Stimulated activated CD4-positive, alpha-beta T cell treated with anti-CD3 and anti-CD28 coated beads, Interleukin-12 subunit alpha, Interleukin-12 subunit beta, amount 100 ng/mL, for 48 hours (primary cell): ENCODE data around the gene OR2F1.

Source experiments
- DNase-seq, 3 donors: peaks; one replicate each; pipeline ENCODE4 v3.0.0-alpha.2; 2020; ENCODE audit warnings: low read depth in 2 of 3, low spot score in 1 of 3

OR2F1 gene

DNA sequence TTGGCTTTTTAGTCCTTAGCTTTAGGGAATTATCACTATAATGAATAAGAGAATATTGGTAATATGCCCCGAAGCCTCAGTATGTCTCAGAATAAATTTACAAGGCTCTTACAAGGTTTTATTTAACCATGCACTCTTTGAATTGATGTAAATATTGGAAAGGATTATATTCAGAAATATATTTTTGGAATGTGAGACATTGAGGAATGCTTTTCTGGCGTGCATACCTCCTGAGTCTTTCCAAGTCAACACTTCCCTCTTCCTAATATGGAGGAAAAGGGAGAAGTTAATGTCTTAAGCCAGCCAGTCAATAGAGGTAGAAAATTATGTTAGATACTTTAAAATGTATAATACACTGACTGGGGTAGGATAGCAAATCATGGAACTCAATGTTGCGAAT, 1.2 kb upstream of the OR2F1 start:
- DNase-seq: no peak

DNA sequence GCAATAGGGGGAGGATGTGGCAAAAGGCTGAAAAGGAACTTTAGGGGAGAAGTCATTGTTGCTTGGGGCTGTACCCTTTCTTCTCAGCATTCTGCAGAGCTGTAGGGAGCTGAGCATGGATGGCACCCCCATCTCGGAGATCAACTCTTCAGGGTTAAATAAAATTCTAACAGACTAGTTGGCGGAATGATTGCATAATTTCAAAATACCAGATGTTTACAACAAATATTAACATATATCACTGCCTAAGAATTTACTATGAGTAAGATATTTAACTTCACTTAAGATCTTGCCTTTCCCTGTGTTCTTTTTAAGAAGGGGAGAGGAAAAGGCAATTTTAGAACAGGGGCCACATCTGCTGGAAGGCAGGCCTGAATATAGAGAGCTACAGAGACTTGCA, 509 bp upstream of the OR2F1 start:
- no peak for DNase-seq

DNA sequence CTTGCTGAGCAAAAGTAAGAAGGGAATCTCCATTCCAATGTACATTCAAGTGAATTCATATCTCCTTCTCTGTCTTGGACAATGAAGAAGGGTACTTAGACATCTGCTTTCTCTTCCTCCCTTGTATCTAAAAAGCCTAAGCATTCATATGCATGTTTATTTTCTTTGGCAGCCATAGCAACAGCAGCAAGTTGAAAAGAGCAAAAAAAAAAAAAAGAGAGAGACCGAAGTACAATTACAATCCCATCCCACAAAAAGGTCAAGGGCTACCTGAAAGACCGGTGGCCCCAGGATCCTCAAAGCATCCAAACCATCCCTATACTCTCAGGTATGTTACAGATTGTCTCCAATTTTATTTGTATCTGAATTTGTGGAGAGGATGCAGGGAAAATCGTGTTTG, 4.1 kb downstream of the OR2F1 start:
- DNase-seq: no peak

DNA sequence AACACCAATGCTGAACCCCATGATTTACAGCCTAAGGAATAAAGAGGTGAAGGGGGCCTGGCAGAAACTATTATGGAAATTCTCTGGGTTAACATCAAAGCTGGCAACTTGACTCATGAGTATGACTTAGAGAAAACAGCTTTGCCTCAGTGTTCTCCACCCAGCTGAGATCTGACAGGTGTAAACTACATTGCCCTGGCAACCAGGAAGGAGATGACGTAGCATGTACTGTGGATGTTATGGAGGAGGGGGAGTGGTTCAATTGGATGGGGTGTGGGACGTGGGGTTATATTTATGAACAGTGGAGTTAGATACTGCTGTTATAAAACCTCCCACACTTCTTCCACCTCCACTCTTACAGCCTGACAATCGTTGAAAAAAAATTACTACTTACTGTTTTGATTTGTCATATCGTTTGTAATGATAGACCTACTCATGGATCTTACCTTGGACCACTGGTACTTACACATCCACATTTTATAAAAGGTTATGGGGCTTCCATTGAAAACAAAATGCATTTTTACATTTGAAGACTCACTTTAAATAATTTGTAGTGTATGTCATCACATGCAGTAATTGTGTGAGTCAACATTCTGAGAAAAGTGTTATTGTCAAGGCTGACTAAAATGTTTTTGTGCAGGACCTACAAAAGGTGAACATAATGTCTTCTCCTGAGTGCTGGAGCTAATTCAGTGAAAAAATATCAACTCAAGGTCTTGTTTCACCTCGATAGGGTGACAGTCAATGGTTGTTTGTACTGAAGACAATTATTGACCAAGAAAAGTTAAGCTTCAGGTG, 6.4 kb downstream of the OR2F1 start:
- DNase-seq: no peak

DNA sequence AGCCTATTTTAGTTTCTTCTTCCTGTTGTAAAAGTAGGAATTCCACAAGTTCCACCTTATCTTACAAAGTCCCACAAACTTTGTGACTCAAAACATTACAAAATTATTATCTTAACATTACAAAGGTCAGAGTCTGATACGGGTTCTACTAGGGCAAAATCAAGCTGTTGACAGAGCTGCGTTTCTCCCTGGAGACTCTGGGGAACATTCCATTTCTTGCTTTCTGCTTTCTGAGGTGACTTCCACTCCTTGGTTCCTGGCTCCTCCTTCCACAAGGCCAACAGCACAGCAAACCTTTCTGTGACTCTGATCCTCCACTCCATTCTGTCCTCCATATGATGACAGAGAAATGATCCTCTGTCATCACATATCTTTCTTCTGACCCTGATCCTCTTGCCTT, 10.6 kb downstream of the OR2F1 start:
- no peak for DNase-seq

DNA sequence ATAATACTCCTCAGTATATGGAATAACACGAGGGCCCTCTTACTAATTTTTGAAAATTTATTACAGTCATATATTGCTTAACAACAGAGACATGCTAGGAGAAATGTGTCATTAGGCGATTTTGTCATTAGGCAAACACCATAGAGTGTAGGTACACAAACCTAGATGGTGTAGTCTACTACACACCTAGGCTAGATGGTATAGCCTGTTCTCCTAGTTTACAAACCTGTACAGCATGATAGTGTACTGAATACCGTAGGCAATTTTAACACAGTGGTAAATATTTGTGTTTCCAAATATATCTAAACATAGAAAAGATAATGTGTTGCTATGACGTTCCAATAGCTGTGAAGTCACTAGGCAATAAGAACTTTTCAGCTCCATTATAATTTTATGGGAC, 12.8 kb downstream of the OR2F1 start:
- no peak for DNase-seq

DNA sequence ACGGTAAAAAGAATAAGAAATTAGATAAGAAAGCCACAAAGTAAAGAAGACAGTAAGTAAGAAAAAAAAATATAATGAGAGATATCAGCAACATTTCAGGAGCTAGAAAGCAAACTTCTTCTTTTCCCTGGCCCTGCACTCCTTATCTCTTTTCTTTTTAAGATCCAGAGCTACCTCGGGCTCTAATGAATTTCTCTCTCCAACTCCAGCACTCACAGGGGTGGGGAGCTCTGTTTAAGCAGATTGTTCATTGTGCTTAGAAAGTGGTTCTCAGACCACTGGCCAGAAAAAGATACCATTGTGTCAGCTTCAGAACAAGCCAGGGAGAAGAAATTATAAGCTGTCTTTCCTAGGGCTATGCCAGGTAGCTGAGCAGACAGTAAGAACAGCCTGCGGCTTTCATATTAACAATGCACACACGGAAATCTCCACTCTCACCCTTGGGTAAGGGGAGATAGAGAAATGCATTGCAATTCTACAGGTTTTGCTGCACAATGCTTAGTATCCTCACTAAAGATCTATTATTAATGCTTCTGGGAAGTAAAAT, 19.3 kb downstream of the OR2F1 start:
- no peak for DNase-seq

DNA sequence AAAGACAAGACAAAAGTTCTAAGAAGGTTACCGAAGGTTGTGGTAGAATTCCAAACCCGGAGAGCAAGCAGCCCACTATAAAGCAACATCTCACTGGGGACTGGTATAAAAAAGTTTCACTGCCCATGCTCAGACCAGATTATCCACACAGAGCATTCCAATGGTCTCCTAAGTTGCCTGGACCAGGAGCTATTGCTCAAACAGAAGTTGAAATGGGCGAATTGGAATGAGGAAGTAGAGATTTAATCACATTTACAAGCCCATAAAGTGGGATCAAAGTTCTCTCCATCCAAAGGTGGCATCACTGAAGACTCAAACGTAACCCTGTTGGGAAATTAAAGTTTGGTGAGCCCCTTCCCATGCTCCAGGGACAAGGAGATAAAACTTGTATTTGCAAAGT, 19.8 kb downstream of the OR2F1 start:
- DNase-seq: no peak

DNA sequence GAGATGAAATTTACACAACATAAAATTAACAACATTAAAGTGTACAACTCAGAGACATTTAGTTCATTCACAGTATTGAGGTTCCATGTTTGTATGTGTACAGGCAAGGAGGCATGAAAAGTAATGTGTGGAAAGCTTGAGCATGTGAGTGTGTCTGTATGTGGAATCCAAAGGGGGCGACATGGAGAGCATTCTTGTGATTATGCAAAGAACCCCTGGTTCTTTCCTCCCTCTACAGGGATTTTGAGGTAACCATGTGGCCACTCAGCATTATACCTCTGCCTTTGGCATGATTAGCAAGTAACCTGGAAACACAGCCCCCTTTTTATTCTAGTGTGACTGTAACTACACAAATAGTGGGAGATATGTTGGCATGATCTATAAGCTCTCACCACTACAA, 21.0 kb downstream of the OR2F1 start:
- no peak for DNase-seq

DNA sequence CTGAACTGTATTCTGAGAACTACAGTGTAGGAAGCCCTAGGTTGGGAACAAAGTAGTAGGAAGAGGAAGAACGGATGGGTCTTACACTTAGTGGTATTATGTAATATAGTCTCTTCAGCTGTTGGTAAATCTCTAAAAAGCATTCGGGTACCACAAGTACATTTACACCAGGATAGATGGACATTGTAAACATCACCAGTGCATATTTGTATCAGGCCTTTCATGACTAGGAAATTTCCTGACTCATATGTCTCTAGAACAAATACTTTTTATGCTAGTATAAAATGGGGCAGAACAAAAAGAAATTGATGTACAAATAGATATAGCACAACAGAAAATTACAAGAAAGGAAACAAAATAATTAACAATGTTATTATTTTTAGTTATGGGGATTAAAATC, 23.9 kb downstream of the OR2F1 start:
- no peak for DNase-seq

DNA sequence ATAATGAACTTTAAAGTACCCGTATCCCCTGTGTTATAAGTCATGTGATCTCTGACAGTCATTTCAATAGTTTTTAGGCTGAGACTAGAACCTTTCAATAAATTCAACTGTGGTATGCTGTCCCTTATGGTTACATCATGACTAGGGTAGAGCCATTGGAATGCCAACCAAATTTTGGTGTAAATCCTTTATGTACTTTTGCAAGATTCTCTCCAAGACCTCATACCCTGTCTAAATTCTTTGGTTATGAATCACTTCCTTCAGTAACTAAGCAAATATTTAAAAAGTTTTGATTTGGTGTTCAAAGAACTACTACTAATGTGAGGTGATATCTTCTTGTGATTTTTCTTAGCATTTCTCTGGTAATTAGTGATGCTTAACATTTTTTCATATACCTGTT, 24.7 kb downstream of the OR2F1 start:
- DNase-seq: no peak

DNA sequence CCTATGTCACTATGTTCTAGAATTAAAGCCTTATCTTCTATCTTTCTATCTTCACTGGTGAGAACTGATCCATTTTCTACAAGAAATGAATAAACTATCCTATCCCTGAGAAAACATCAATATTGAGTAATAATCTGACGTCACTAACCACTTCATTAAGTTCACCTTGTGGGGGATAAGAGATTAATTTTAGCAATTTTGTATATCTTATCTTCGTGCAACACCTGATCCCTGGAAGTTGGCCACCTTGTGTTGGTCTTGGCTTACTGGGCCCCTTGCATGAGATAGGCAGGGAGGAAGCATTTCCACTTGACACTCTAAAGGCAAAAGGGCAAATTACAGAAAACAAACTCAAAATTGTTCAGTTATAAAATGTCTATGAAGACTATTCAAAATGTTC, 25.4 kb downstream of the OR2F1 start:
- DNase-seq: no peak

DNA sequence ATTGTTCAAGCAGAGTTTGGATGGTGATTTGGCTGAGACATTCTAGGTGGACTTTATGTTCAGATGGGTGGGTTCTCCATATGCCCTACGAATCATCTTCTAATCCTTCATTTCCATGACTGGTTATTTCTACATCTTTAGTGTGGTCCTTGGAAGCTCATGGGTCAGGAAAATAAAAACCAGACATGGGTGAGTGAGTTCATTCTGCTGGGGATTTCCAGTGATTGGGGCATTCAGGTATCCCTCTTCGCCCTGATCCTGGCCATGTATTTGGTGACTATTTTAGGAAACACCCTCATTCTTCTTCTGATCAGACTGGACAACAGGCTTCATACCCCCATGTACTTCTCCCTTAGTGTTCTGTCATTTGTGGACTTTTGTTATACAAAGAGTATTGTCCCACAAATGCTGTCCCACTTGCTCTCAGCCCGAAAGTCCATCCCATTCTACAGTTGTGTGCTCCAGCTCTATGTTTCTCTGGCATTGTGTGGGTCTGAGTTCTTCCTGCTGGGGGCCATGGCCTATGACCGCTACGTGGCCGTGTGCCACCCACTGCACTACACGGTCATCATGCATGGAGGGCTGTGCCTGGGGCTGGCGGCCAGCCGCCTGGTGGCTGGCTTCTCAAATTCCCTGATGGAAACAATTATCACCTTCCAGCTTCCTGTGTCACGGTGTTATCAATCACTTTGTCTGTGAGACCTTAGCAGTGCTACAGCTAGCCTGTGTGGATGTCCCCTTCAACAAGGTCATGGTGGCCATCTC, 26.3 kb downstream of the OR2F1 start:
- DNase-seq: no peak

DNA sequence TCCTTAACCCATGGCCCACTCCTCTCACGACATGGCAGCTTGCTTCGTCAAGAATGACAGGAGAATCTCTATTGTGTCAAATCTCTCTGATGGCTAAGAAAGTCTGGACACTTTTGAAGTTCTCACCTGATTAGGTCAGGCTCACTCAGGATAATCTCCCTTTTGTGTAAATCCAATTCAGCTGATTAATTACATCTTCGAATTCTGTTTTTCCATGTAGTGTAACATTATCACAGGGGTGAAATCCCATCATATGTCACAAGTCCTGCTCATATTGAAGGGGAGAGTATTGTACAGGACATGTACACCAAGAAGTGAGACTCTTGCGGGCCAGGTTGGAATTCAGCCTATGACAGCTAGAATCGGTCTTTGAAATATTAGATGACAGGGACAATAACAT, 29.3 kb downstream of the OR2F1 start:
- no peak for DNase-seq

DNA sequence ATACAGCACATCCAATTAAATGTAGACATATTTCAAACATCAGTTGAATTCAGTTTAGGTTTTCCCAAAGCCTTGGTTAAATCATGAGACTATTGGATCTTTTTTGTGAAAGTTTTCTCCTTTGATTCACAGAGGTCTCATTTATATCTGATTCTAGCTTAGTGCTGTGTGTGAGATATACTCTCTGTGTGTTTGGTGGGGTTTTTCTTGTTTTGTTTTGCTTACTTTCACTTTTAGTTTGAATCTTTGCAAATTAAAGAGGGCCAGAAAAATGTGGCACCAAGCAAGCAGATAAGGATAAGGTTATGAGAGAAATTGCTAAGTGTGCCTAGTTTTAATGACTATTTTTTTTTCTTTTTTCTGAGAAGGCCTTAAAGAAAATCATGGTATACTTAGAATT, 32.9 kb downstream of the OR2F1 start:
- DNase-seq: no peak

DNA sequence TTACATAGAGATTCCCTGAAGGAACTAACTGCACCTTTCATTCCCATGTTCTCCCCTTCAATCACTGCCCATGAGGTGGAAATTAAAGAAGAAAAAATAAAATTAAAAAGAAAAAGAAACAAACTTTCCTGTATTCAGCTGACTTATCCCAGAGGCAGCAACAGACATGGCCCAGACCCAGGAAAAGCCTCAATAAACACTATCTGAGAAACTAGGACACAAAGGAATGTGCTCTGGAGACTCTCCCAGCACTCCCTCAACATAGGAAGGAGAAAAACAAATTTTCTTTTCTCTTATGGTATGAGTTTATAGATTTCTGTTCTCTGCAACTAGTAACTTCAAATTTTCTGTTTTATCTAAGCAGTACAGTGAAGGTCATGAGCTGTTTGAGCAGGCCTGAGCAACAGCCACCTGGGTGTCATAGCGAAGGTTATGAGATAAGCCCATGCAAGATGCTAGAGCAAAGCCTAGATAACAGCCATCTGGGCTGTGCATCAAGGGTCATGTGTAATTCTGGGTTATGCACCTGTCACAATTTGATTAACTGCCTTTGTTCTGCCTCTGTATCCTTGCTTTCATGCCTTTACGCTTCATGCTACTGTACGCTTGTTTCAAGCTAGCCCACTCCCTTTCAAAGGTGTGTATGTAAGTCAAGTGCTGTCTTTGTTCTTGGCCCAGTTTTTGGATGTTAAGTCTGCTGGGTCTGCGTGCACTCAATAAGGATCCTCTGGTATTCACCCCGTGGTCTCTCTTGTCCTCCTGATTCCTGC, 34.5 kb downstream of the OR2F1 start:
- DNase-seq: no peak

DNA sequence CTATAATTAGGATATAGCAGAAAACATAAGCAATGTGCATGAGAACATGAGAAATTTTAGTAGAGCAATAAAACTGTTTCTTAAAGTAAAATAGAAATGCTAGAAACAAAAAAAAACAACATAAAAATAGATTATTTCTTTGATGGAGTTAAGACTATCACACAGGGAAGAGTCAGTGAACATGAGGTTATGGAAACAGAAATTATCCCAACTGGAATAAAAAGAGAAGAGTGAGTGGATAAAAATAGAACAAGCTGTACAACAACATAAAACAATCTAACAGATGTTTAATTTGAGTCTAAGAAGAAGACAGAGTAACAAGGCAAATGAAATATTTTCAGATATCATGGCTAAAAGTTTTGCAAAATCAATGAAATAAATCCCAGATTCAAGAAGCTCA, 38.0 kb downstream of the OR2F1 start:
- no peak for DNase-seq

DNA sequence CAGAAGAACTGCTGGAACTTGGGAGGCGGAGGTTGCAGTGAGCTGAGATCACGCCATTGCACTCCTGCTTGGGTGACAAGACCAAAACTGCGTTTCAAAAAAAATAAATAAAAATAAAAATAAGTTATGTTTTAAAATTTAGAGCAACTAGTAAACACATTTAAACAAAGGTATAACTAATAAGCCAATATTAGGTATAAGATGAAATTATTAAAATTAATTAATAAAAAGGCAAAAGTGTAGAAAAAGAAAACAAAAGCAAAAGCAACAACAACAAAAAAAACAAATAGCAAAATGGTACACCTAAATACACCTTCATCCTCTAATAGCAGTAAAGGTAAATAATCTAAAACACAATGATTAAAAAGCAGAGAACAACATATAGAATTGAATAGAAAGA, 39.3 kb downstream of the OR2F1 start:
- DNase-seq: no peak

DNA sequence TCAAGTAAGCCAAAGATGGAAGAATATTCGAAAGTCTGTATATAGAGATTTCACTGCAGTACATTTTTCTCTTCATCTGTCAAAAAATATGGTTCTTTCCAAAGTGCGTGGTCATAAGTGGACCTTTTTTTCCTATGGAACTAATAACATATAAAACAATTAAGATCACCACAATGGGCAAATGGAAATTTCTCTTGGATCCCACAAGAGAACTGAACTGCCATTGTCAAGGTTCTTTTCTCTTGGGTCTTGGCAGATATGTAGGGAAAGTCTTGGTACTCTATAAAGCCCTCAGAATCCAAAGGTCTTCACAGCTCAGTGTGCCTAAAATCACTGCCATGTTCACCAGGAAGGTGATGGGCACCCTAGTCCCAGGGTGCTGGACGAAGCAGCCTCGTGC, 45.4 kb downstream of the OR2F1 start, which contains the start of gene OR6B1:
TSS of gene OR6B1 (plus strand) at position 301 of the 400 bp plus-strand sequence. CDS start 3,677 bp downstream, outside the sequence.
- no peak for DNase-seq

DNA sequence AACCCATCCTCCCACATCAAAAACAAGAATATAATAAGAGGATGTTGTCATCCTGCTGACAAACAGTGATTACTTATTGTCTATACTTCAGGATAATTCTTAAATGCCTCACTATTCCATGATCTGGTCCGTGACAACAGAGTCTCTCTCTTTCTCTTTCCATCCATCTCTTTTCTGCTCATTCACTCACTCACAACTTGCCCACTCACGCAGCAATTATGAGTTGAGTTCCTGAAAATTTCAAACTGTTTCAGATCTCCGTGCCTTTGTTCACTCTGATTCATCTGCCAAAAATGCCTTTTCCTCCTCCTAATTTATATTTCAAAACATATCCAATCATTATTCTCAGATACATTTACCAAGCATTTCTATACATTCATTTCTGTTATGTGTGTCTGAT, 46.9 kb downstream of the OR2F1 start:
- DNase-seq: no peak

DNA sequence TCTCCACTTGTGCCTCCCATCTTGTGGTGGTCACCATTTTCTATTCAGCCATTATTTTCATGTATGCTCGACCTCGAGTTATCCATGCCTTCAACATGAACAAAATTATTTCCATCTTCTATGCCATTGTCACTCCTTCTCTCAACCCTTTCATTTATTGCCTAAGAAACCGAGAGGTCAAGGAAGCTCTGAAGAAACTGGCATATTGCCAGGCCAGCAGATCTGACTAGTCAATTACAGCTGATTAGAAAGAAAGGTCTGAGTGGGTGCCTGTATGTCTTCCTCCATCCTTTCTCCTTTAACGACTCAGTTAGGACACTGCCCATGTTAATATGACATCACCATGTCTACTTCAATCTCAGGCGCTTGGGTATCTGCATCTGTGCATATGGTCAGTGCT, 50.1 kb downstream of the OR2F1 start:
- no peak for DNase-seq
